Activated CD4-positive, alpha-beta T cell treated with anti-CD3 and anti-CD28 coated beads, Interleukin-2, Interleukin-4, amounts not matched to agents 100 ng/mL and 50 ng/mL, durations not matched to agents 16 hours and 8 hours (primary cell): ENCODE measurements around the gene CUX1.

Experiments used
- DNase-seq: peaks from one replicate; pipeline ENCODE4 v3.0.0-alpha.2; 2020; ENCODE audit warnings: low spot score

CUX1 gene

DNA sequence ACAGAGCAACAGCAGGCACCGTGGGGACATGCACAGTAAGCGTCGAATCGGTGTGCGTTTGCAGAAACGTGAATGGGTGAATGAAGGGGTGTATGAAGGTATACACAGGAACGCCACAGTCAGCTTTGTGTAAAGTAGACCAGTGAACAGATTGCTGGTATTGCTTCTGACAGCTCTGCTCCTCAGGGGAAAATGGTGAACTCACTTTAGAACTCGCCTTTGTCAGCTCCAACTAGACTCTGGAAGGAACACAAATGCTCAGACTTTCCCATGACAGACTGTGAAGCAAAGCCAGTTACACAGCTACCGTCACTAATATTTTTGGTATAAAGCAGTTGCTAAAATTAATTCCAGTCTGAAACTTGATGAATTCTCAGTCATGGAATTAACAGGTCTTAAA, 78.9 kb downstream of the CUX1 start:
- DNase-seq, result no peak

DNA sequence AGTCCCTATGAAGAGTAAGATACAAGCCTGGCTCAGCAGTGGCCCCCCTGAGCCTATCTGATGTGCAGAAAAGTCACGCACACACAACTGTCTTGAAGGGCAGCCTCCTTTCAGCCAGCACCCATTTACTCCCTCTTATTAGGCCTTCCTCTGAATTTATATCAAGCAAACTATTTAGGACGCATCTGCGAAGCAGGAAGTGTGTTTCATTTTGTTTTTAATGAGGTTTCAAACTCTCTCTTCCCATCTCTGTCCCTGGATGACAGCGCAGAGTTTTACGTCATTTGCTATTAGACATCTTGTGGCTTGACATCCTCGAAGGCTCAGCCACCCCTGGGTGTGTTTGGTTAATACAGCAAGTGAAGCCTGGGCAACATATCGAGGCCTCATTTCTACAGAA, 79.5 kb downstream of the CUX1 start:
- no peak for DNase-seq

DNA sequence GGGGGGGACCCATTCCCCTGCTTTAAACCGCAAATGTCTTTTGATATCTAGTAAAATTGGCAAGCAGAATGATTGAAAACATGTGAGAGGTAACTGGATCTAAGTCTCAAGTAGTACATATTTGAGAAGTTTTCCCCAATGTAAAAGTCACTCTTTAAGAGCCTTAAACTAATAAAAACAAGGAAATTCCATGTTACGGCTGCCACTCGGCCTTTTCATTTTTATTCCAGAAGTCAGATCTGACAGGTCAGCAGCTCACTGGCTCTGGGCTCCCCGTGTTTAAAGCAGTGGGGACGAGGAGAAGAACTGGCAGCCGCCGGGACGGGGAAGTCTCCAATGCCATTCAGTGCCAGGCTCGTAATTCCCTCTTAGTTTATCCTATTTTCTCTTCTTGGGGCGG, 80.7 kb downstream of the CUX1 start:
- no peak for DNase-seq

DNA sequence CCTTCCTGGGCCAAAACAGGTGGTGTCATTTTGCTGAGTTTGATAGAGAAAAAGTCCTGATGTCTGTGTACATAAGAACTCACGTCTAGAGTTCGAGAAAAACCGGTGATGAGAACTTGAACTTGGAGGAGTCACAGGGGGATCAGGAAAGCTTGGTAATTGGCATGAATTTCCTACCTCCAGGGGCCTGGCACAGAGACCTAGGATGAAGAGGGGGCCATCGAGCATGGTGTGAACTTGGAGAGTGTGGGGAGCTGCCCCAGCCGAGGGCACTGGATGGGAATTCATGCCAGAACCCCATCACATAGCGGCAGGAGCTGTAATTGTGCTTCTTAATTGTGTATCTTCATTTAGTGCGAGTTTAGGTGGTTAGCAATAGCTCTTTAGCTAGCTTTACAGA, 82.2 kb downstream of the CUX1 start:
- DNase-seq, result no peak

DNA sequence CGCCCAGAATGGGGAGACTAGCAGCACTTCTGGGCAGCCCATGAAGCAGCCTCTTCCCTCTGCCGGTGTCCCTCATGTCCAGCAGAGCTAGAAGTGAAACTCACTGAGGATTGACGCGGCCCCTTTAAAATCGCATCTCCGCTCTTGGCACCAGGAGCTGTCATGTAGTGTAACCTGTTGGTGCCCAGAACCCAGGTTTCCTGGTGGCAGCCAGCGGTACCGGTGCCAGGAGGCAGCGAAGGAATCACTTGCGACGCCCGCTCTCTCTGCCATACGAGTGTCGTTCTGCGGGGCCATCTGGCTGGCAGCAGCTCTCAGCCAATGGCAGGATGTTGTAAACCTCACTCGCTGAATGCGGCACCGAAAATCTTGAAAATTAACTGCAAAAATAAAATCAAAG, 82.7 kb downstream of the CUX1 start:
- no peak for DNase-seq

DNA sequence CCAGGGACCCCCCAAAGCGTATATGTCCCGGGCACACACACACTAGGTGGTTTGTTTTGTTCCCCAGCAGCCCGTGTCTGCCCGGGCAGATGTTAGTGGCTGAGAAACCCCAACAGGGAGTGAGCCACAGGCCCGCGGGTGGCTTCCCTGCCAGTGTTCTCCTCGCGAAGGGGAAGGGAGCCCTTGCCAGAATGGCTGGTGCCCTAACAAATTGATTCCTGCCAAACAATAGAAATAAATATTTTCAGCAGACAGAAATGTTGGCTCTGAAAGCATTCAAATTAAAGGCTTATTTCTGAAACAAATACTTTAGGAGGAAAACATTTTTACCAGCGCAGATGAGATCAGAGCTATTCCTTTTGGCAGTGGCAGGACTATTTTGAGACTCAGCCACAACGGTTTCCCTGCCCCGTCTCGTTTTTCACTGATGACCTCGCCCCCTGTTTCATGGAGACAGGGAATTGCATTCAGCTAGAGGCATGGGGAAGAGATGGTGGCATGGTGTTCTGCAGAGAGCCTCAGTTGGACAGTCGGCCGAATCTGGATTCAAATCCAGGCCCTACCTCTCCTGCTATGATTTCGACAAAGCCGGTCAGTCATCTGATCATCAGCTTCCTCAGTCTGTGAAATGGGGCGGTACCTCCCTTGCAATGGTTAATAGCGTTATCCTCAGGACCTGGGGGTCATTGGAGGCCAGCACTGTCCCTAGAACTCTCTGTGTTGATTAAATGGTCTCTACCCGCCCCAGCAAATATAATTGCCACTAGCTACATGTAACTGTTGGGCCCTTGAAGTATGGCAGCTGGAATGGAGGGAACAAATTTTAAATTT, 84.5 kb downstream of the CUX1 start:
- DNase-seq, result no peak

DNA sequence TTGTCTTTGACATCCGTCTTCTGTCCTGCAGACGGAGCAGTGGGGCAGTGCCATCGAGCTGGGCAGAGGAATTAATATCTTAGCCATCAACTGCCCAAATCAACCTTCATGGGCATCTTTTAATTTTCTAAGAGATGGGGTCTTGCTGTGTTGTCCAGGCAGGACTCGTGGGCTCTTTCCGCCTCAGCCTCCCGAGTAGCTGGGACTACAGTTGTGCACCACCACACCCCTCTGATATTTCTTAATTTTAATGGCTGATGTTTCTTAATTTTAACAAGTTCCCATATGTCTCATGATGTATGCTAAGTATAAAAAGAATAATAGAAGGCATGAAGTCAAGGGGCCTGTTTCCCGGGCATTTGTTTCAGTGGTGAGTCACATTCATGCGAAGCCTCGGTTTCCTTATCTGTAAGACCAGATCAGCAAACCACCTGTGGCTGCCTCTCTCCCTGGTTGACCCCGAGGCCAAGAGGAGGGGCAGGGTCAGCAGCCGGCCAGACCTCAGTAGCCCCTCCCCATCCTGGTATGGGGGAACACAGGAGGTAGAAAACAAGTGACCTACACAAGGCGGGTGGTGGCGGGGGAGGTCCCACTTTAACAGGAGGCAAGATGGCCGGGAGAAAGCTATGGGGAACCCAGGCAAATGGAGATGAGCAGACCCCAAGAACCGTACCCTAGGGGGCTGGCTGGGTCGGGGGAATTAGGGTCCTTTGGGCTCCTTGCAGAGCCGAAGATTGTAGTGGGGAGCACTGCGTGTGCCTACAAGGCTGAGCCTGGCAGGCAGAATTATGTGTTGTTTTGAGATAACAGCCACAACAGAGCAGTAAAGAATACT, 85.5 kb downstream of the CUX1 start:
- DNase-seq, result no peak

DNA sequence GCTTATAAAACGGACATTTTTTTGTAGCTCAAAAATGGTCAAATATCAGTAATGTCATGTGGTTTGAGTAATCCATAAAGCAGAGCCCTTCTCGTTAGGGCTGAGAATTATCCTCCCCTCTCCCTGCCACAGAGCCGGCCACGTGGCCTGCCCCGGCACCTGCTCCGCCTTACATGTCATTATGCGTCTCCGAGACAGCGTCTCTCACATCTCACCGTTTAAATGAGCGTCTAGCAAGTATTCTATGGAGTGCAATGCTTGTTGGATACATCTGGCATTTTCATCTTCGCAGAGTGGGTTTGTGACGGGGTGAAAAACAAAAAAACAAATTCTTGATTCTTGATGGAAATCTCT, 86.1 kb downstream of the CUX1 start:
- DNase-seq, result no peak

DNA sequence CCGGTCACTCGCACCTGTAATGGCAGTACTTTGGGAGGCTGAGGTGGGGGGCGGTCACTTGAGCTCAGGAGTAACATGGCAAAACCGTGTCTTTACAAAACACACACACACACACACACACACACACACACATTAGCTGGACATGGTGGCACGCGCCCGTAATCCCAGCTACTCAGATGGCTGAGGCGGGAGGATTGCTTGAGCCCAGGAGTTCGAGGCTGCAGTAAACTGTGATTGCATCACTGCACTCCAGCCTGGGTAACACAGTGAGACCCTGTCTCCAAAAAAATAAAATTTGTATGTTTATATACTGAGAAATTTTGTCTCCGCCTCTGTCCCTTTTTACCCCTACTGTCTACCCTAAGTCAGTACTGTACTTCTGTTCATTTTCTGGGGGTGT, 86.6 kb downstream of the CUX1 start:
- no peak for DNase-seq

DNA sequence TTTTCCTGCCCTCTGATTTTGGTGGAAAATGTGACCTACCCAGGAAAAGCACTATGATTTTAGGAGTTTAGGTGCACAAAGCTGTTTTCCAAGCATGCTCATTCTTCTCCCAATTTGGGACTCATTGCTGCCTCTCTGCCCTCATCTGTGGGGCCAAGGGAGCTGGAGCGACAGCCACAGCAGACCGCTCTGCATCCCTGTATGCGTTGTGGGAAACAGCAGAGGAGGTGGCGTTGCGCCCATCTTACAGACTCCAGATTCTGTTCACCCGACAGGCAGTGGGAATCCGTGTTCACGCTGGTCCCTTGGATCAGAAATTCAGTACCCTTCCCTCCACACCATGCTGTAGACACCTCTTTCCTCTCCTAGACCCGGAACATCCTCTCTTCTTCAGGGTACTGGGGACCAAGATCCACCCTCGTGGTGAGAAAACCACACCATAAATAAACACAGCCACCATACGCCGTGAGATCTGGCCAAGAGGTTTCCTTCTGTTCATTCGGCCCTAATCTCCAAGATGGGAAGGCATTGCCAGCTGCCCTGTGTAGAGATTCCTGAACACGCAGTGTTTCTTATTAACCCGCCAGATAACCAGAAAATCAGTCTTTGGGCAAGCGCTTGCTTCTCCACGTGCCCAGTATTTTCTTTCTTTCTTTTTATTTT, 87.9 kb downstream of the CUX1 start:
- DNase-seq, result no peak

DNA sequence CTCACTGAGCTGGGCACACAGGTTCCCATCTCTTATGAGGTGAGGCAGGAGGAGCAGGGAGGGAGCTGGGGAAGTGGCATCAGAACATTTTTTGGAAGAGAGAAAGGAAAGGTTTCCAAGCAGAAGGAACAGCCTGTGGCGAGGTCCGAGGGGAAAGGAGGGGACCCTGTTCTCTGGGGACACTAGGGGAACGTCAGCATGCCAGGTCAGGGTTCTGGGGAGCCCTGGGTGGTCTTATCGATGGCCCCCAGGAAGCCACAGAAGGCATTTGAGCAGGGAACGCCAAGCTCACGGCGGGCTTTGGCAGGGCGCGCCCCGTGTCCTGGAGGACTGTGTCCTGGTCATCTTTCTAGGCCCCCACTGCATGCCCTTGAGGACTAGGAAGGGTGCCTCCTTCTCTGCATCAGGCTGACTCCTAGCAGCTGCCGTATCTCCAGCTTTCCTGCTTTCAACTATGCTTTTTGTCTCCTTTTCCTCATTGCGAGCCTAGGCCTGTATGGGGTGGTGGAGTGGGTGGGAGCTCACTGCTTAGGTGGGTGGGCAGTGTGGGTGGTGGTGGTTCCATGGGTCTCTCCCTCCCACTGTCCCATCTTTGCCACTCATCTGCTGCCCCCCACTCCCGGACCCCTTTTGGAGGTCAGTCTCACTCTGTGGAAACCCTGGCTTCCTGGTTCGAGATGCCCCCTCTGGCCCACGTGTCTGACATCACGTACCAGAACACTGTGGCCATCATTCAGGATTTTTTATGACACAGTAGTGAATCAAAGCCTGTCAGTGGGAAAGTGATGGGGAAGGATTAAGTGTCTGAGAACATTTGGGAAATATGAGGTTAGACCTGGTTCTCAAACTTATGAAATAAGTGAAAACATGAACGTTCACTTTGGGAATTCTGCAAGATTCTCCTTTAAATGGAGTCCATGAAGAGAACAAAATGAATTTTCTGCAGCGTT, 89.1 kb downstream of the CUX1 start:
- no peak for DNase-seq

DNA sequence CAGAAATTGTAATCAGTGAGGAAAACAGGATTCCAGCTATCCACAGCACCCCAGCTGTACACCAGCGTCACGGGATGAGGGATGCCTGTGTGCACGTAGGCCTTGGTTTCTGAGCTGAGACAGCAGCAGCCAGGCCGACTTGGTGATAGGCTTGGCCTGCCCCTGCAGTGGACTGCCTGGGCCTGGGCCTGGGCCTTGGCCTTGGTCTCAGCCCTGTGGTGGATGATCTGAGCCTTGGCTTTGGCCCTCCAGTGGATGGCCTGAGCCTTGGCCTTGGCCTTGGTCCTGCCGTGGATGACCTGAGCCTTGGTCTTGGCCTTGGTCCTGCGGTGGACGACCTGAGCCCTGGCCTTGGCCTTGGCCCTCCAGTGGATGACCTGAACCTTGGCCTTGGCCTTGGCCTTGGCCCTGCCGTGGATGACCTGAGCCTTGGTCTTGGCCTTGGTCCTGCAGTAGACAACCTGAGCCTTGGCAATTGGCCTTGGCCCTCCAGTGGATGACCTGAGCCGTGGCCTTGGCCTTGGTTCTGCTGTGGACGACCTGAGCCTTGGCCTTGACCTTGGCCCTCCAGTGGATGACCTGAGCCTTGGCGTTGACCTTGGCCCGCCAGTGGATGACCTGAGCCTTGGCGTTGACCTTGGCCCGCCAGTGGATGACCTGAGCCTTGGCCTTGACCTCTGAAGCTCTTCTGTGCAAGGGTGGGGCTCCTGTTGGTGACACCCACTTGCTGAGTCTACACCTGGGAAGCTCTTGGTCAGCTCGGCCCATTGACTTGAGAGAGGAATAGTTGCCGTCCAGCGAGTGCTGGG, 93.8 kb downstream of the CUX1 start:
- DNase-seq, result no peak

DNA sequence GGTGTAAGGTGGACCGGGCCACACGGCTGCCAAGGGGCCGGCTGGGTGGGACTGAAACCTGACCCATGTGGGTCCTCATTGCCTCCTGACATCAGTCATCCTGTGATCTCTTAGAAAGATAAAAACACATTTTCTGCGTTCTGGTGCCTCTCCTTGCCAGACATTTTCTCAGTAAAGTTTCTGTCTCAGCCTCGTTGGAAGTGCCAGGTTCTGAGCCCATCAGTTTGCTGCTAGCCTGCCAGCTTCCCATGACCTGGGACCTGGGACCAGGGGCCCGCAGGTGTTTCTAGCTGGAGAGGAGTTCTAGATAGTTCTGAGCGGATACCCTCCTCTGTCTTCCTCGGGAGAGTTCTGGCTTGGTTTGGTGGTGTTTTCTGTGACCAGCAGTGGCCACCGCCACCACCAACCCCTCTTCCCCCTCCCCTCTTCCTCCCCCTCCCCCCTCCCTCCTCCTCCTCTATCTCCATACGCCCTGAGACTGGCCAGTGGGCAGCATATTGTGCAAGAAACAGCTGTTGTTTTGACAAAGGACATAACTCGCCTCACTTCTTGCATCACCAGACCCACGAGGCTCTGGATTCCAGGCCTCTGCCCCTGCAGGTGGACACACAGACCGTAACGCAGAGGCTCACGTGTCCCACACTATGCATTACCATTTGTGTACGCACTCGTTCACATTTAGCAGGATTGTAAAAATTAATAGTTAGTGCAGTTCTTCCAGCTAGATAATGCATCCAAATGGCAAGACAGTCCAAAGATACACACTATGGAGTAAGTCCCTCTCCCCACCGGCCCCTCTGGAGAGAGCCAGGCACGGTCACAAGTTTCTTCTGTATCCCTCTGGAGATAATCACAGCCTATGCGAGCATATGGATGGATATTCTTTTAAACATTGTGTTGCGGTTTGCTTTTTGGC, 94.6 kb downstream of the CUX1 start:
- DNase-seq, result no peak

DNA sequence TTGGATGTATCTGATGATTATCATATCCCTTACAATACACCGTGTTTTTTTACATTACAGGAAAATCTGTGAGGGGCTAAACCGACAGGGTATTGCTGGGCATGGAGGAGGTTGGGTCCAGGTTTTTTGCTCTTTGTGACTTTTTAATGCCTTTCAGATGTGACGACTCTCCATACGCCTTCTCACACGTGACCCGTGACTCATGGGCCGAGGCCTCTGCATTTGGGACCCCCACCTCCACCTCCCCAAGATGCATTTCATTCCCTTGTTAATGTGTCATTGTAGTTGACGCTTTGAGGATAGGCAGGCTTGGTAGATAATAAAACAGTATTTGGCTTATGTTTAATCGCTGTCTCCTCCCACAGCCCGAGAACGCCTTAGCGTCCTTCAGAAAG, 95.3 kb downstream of the CUX1 start:
- no peak for DNase-seq

DNA sequence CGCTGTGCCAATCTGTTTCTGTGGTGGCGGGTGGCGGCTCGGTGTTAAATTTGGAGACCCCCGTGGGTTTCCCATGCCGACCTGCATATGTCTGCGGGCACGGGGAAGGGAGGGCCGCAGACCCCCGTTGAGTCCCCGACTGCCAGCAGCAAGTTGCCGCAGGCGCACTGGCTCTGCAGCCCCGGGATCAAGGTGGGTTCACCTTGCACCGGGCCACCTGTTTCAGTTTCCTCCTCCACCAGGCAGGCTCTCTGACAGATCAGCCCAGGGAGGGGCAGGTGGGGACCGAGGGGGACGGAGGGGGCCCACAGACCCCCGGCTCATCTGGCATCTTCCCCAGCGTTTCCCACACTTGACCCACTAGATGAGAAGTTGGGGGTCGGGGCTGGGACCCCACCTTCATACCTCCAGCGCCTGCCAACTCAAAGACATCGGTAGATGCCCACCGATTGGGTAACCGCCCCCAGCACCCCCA, 95.9 kb downstream of the CUX1 start:
- DNase-seq, result no peak

DNA sequence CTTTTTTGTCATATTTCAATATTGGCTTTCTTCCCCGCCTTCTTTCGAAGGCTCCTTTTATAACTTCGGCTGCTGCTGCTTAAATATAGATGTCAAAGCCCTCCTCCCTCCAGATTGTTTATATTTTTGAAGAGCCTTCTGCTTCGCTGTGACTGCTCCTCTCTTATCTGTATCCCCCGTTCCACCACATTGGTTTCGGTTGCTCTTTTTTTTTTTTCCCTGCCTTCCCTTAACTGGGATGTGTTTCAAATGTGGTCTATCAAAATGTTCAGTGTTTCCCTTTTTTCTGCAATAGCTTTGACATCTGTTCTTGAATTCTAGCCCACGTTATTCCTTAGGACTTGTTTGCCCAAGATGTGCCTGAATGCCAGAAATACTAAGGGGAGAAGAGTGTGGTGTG, 96.4 kb downstream of the CUX1 start:
- no peak for DNase-seq

DNA sequence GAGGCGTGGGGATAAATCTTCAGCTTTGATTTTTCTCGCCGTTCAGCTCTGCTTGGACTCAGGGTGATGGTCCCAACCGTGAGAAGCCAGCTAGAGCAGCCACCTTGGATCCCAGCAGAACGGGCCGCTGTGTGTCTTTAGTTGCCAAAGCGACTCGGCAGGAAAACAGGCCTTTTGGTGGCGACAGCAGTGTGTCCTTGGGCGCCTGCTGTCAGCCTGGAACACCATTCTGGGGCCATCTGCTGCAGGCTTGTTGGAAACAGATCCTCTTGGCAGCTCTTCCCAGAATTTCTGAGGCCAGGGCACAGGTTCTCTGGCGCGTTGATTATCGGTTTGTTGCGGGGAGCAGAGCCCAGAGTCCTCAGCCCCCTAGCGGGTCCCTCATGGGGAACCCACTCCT, 97.6 kb downstream of the CUX1 start:
- DNase-seq, result no peak

DNA sequence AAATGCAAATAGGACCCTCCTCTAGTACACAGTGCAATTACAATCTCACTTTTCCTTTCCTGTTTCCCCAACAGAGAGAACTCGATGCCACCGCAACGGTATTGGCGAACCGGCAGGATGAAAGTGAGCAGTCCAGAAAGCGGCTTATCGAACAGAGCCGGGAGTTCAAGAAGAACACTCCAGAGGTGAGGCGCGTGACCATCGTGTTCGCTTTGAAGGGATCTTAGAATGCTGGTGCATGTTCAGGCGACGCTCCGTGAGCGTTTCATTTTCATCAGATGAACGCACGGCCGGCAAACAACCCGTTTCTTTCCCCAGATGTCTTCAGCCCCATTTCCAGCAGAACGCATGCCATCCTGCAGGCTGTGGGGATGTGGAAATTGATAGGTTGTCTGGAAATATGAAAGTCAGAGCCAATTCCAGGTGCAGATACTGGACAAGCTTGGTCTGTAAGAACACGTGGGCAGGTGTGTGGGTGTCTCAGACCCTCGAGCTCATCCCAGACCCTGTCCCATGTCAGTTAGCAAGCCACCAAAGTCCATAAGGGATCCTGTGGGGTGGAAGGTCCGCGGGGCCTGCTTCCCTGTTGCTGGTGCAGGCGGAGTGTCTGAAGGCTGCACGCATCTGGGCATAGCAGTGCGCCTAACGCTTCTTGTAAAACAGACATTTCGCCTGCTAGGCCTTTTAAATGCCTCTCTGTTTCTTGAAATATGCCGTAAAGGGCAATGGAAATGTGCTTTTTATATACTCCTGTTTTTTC, 98.8 kb downstream of the CUX1 start:
- no peak for DNase-seq

DNA sequence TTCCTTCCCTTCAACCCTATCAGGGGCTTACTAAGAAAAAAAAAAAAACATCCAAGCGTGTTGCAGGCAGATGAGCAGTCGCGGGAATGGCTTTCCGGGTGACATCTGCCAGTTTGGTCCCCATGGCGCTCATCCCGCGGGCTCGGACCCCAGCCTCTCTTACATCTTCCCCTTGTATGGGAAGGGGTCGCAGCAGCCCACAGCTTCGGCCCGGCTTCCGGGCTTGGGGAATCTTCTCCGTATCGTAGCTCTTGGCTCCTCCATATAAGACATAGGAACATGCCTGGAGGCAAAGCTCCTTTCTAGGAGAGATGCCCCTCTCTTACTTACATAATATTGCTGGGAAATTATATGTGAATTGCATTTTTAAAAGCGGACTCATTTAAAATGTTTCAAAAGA, 99.5 kb downstream of the CUX1 start:
- DNase-seq, result no peak
